ENCODE results near the gene DPP6. TPM values are rescaled to one million over a fixed set of nuclear protein-coding genes. Genes with fewer than 3 reads are reported as not detected.

Gene DPP6
- total RNA-seq, 4 donors from 2014 or later: 1.5 to 2.9 TPM; not detected in 2

- TF ChIP-seq POLR2A (IDR thresholded peaks at IDR 0.05) (no peak), CTCF (IDR thresholded peaks at IDR 0.05) (no peak)
- Histone ChIP-seq H3K36me3 (no peaks in the 10 kb centered on the region), H3K4me1 (no peaks in the 10 kb centered on the region), H3K27ac (no peak overlapping the region), H3K9me3 (no peaks in the 10 kb centered on the region), H3K27me3 (no peaks in the 10 kb centered on the region), H3K4me3 (no peak overlapping the region)
- DNase-seq: no peak
Measured at GRCh38 chr7:154195266-154195665, 143.1 kb downstream of the DPP6 start.

- no peak overlapping the region for H3K4me3 ChIP-seq
- H3K36me3 ChIP-seq: no peaks in the 10 kb centered on the region
- H3K27ac ChIP-seq: no peak overlapping the region
- no peaks in the 10 kb centered on the region for H3K27me3 ChIP-seq
- H3K9me3 ChIP-seq: no peaks in the 10 kb centered on the region
- no peaks in the 10 kb centered on the region for H3K4me1 ChIP-seq
- no peak for TF ChIP-seq POLR2A (IDR thresholded peaks at IDR 0.05)
- no peak for TF ChIP-seq CTCF (IDR thresholded peaks at IDR 0.05)
- DNase-seq: no peak
Measured at GRCh38 chr7:154198481-154198880, 146.3 kb downstream of the DPP6 start.

- H3K27ac ChIP-seq: no peak overlapping the region
- no peaks in the 10 kb centered on the region for H3K9me3 ChIP-seq
- no peaks in the 10 kb centered on the region for H3K4me1 ChIP-seq
- no peaks in the 10 kb centered on the region for H3K27me3 ChIP-seq
- no peak overlapping the region for H3K4me3 ChIP-seq
- DNase-seq: no peak
- TF ChIP-seq CTCF (IDR thresholded peaks at IDR 0.05): no peak
- no peak for TF ChIP-seq POLR2A (IDR thresholded peaks at IDR 0.05)
- H3K36me3 ChIP-seq: no peaks in the 10 kb centered on the region
Measured at GRCh38 chr7:154200241-154200640, 148.0 kb downstream of the DPP6 start.

- no peak for DNase-seq
- H3K4me3 ChIP-seq: no peak overlapping the region
- no peak overlapping the region for H3K27ac ChIP-seq
- H3K36me3 ChIP-seq: no peaks in the 10 kb centered on the region
- TF ChIP-seq CTCF (IDR thresholded peaks at IDR 0.05) (no peak), POLR2A (IDR thresholded peaks at IDR 0.05) (no peak)
- no peaks in the 10 kb centered on the region for H3K4me1 ChIP-seq
- no peaks in the 10 kb centered on the region for H3K27me3 ChIP-seq
- no peaks in the 10 kb centered on the region for H3K9me3 ChIP-seq
Measured at GRCh38 chr7:154202002-154202401, 149.8 kb downstream of the DPP6 start.

GRCh38 chr7:154204046-154204445 is 151.8 kb downstream of the DPP6 start:
- DNase-seq: no peak
- TF ChIP-seq POLR2A (IDR thresholded peaks at IDR 0.05) (no peak), CTCF (IDR thresholded peaks at IDR 0.05) (no peak)
- no peak overlapping the region for H3K4me3 ChIP-seq
- no peaks in the 10 kb centered on the region for H3K27me3 ChIP-seq
- no peaks in the 10 kb centered on the region for H3K36me3 ChIP-seq
- H3K4me1 ChIP-seq: no peaks in the 10 kb centered on the region
- H3K27ac ChIP-seq: no peak overlapping the region
- no peaks in the 10 kb centered on the region for H3K9me3 ChIP-seq

GRCh38 chr7:154212861-154213260 is 160.7 kb downstream of the DPP6 start:
- no peak for DNase-seq
- H3K27me3 ChIP-seq: no peaks in the 10 kb centered on the region
- no peak overlapping the region for H3K4me3 ChIP-seq
- H3K9me3 ChIP-seq: no peaks in the 10 kb centered on the region
- no peak overlapping the region for H3K27ac ChIP-seq
- H3K4me1 ChIP-seq: no peaks in the 10 kb centered on the region
- TF ChIP-seq CTCF (IDR thresholded peaks at IDR 0.05) (no peak), POLR2A (IDR thresholded peaks at IDR 0.05) (no peak)
- no peaks in the 10 kb centered on the region for H3K36me3 ChIP-seq

Measured in Peyer's patch (tissue), 4 donors.